Kidney glomerular epithelial cell (primary cell): ENCODE data around the gene MED27.

Experiments
- DNase-seq: peaks from one replicate; lab custom pipeline; 2025; lab: John Stamatoyannopoulos, UW

The MED27 gene

DNA sequence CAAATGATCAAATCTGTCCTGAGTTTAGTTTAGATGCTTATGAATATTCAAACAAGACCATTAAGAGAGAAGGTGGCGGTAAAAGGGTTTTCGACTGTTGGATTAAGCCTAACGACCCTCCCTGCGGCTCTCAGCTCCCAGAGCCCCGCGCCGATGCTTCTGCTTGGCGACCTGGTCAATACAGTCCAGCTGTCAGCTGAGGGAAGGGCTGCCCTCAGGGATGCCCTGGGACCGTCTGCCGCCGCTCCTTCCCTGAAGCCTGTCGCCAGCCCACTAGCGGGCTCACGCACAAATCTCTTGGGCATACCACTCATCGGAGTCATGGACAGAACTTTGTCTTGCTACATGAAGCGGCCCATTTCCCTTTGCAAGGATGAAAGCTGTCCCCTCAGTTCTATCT, 203.2 kb downstream of the MED27 start:
- no peak for DNase-seq

- DNase-seq = no peak
Observed at GRCh38 chr9:131875828-131876485, 203.7 kb downstream of the MED27 start.

DNA sequence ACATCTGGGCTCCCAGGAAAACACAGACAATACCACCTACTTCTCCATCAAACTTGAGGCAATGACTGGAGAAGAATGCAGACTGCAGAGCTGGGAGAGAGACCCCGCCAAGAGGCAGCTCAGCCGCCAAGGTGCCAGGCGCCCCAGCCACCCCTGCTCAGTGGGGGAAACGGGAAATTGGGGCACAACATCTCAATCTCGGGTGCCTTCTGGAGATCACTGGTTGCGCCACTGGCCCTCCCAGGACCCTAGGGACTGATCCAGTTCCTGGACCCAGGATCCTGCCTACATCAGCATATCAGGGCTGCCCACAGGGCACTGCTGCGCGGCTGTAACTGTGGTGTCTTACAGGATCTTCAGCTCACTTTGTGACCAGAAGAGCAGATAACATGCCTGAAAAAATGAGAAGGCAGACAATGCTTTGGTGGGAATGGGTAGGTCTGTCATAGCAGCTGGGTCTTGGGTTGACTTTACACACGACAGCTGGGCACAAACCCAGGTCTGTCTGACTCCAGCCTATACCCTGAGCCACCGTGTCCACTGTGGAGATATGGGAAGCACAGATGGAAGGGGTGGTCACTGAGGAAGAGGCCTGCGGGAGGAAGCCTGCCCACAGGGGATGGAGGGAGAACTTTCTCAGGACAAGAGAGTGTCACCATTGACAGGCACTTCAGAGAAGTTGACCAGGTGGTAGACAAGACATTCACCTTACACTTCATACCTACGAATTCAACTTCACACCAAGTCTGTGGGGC, 204.6 kb downstream of the MED27 start:
- DNase-seq = no peak

- no peak for DNase-seq
Observed at GRCh38 chr9:131874447-131874846, 205.2 kb downstream of the MED27 start.

DNA sequence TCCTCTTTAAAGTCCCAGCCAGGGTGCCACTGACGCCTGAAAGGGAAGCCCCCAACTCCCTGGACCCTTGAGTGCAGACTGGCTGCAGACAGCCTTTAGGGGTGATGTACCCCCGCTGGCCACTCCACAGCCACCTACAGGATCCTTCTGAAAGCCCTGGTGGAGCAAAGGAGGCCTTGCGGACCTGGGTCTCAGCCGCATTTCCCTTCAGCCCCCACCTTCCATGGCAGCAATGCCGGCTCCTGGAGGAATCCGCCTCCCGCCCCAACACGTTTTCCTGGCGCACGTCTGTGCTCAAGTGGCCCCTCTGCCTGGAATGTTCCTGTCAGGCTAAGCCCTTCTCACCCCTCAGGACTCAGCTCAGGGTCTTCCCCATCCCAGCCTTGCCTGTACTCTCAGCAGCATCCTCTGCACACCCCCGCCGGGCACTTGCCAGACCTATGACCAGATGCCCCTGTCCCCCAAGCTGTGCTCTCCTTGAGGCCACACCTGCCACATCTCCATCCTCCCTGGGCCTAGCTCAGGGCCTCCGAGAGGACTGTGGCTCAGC, 205.7 kb downstream of the MED27 start:
- no peak for DNase-seq

DNA sequence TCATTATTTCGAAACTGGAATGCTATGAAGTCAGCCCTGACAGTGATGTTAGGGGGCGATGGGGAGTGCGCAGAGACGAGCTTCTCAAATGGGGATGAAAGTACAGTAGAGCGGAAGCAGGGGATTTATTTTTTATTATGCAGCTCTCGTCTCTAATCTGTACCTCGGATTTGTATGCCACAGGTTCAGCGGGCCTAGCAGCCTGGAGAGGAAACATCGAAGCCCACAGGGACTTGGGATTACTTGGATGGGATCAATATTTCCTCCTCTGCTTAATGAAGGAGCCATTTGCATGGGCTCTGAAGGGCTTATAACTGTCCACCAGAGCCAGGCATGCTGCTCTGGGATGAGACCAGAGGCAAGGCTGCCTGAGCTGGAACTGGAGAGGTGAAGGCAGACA, 206.3 kb downstream of the MED27 start:
- DNase-seq = no peak

DNA sequence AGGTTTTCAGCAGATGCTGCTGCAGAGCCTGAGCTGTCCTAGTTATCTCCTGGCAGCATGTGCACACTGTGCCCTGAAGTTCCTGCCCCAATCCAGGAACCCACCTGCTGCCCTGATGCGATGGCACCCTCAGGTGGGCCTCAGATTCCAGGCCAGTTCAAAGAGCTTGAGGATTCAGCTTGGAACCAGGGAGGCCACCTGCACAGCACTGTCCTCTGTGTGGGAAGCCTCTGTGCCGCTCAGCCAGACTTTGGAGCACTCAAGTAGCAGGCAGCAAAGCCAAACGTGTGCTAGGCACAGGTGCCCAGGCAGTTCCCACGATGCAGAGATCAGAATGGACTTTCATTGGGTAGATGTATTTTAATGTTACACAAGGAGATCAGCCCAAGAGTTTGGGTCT, 207.0 kb downstream of the MED27 start:
- DNase-seq = no peak

- DNase-seq = no peak
Observed at GRCh38 chr9:131872006-131872405, 207.7 kb downstream of the MED27 start.

GRCh38 chr9:131870156-131870555, 209.5 kb downstream of the MED27 start:
- no peak for DNase-seq

DNA sequence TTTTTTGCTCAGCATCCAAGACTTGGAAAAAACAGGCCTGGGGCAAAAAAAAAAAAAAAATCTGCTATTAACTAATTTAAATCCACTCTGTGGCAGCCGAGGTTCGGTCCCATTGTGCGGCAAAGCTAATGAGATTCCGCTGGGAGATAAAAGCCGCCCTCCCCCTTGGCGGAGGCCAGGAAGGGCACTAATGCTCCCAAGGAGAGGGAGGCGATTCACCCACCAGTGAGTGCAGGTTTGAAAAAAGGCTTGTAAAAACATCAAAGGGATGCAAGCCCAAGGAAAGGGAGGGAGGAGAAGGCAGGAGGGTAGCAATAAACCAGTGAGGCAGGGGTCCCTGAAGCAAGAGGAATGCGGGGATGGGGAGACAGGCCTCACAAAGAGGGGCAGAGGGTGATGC, 210.3 kb downstream of the MED27 start:
- DNase-seq = no peak

- DNase-seq = no peak
Observed at GRCh38 chr9:131868766-131869165, 210.9 kb downstream of the MED27 start.

DNA sequence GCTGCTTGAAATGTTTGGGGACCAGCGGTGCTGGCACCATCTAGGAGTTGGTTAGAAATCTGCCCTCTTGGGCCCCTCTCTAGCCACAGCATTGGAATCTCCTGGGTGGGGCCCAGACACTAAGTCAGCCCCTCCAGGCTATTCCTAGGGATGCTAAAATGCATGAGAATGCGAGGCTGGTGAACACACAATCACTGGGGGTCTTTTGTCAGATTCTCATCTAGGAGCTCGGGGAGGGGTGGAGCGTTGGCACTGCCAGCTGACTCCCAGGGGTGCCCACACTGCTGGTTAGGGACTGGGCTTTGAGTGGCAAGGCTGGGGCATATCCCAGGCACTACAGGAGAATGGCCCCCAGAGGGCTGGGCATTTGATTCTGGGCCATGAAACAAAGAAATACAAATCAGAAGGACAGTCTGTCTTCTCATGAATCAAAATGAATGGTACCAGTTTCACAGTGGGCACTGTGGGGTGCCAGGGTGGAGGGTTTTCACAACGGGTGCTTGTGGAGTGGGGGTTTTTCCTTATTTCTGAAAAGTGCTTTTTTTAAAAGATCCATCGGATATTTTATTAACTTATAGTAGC, 212.0 kb downstream of the MED27 start:
- DNase-seq = no peak

DNA sequence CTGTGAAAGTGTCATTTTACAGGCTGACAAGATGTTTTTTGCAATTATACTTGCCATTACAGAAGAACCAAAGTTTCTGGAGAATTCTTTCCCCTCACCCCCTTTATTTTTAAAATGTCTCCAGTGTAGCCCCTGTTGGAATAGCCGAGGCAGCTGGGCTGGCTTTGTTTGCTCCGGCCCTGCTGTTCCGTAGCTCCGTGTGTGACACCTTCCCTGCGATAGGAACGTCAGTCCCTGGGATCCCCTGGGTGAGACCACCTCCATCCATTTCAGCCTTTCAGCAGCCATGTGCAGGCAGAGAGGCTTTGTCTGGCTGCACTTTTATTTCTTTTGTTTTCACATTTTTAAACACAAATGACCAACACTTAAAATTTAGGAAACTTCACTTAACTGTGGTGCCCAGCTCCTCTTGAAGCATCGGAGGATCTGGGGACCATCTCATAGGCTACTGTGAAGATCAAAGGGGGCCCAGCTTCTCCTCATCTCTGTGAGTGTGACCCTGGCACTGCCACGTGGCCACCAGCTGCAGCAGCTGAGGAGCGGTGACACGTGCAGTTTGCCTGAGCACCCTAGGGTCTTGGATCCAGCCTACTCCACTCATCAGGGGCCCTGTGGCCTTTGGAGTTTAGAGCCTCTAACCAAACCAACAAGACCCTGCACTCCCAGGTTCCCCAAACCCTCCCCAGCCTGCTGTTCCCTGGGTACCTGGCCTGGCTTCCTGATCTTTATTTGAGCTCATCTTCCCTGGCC, 214.0 kb downstream of the MED27 start:
- DNase-seq = no peak

DNA sequence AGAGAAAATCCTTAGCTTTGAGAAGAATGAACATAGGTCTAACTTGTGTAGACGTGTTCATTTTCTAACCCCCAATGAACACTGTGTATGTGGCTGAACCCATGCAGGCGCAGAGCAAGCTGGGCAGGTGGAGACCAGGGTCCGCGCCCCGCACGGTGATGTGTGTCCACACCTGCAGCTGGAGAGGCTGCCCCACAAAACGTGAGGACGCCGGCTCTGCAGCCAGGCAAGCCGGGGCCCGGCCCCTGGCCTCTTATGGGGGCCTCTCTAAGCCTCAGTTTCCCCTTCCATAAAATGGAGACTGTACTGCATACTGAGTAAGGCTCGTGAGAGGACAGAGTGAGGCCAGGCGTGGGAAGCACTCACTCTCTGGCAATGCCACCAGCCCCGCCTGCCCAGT, 215.1 kb downstream of the MED27 start:
- no peak for DNase-seq

DNA sequence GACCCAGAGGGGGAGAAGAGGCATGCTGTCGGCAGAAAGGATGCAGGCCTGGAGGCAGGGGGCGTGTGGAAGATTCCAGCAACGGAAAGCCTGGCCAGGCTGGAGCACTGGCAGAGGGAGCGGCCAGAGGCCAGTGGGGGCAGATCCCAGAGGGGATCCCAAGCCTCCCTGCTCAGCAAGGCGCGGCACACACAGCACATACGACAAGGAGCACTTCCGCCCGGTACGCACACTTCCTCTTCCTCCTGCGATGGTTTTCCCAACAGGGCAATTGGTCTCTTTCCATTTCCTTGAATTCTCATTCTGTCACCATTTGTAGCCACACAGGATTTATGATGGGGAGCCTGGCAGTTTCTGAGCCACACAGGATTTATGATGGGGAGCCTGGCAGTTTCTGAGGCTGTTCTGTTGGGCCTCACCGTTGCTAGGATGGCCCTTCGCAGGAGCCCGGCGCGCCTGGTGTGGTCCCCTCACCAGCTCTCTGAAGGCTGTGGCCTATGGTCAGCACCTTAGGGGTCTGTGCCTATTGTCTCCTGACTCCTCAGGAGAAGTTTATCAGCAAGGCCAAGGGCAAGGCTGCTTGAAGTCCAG, 216.3 kb downstream of the MED27 start:
- no peak for DNase-seq

DNA sequence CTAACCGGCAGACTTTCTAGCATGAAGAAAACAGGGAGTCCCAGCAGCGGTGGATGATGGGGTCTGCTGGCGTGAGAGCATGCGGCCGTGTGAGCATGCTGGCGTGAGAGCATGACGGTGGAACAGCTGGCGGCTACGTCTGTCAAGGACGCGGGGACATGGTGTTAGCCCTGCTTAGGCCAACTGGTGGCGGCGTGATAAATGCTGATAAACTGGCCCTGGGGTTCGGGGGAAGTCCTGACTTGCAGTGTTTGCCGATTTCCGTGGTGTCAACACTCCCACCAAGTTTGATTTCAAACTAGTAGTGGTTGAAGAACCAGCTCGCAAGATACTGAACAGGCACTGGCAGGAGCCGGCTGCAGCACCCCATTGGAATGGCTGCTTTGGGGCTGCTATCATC, 217.4 kb downstream of the MED27 start:
- DNase-seq = no peak

- no peak for DNase-seq
Observed at GRCh38 chr9:131860430-131860829, 219.2 kb downstream of the MED27 start.

DNA sequence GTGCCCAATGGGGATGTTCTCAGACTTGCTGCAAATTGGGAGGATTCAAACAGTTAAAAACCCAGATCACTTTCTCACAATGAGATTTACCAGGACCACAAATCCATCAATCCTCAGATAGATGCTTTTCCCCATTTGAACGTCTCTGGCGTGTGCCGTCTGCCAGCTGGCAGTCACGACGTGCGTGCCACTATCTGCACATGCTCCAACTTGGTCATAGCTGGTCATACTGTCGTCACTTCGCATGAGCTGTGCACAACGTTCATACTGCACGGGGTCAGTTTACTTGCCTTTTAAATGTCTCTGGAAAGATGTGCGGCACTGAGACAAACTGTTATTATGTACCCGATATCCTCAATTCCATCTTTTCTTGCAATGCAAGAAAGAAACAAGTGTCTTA, 221.5 kb downstream of the MED27 start:
- DNase-seq = no peak

- DNase-seq = no peak
Observed at GRCh38 chr9:131856105-131856504, 223.6 kb downstream of the MED27 start.

GRCh38 chr9:131854896-131855613, 224.6 kb downstream of the MED27 start:
- no peak for DNase-seq

DNA sequence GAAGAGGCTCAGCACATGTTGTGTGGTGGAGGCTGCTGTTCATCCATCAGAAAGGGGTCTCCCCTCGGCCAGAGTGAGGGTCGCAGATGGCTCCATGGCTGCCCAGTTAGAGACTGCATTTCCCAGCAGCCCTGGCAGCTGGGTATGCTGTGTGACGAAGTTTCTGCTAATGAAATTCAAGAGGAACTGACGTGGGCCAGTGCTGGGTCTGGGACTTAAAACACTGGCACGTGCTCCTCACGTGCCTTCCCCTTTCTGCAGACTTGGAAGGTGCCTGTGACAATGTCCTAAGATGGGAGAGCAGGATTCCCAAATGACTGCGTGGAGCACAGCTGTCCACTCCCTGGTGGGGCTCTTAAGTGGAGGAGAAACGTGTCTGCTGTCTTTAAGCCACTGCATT, 225.3 kb downstream of the MED27 start:
- DNase-seq = no peak
